ENCODE data around the gene GSTM3. TPM values are rescaled to one million over a fixed set of nuclear protein-coding genes. Genes with fewer than 3 reads are reported as not detected.

Gene GSTM3
- total and polyA plus RNA-seq, 10 of the 15 experiments (the other 5 are each of a cell fraction or from before 2014, with no cell fraction given), result not detected

DNA sequence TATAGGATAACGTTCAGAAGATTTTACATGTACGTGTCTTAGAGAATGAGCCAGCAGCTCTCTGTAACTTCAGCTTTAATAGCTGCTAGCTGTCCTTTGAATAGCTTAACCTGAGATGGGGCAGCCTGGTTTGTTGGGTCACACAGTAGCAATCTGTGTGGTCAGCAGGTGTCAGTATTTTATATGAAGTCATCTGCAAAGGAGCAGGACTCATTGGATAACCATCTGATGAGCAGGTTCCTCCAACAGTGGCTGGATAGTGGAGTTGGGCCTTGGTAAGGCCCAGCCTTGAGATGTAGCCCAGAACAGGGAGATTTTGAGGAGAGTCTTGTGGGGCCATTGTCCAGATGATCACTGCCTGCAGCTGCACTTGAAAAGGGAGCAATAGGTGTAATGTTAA, 22.3 kb downstream of the GSTM3 start:
- in situ Hi-C loops (cut with MboI), result no loop called here
- SMC1A ChIA-PET (ENCODE audit: uncharacterized antibody, unreplicated experiment), result no interaction called here
- DNase-seq (ENCODE audit: low read depth, low spot score) (no peak), FAIRE-seq (no peak), ATAC-seq (peak; percentile 28; the same call in 2 of the 3 replicates)
- CTCF ChIA-PET, result interaction anchor here (1.0 to 2.4 kb wide), 3 partner anchors 54 to 266 kb away, joined by 4 to 11 read pairs (median 5); partner anchors contain the start of gene AHCYL1
- intact Hi-C loops (cut with micrococcal nuclease; ENCODE audit: unreplicated experiment), result no loop called here
- Histone ChIP-seq H3K4me1 (ENCODE audit: control insufficient read depth, insufficient read depth, low read length) (peaks cover 11% of the 10 kb centered on the region), H3K9me3 (replicated peaks; ENCODE audit: control insufficient read depth, insufficient read depth, low read length) (no peaks in the 10 kb centered on the region; the same call in 2 of the 3 replicates), H3K4me3 (no peak overlapping the region), H3K27ac (ENCODE audit: control insufficient read depth, insufficient read depth) (no peak overlapping the region), H3K79me2 (ENCODE audit: control insufficient read depth, insufficient read depth, low read length) (no peaks in the 10 kb centered on the region), H3K9ac (ENCODE audit: control insufficient read depth, insufficient read depth, low read length) (no peak overlapping the region), H4K20me1 (ENCODE audit: control insufficient read depth, insufficient read depth) (no peaks in the 10 kb centered on the region), H3K4me2 (ENCODE audit: control insufficient read depth, insufficient read depth) (no peak overlapping the region), H2AFZ (ENCODE audit: control insufficient read depth, low read depth, low read length) (no peak overlapping the region), H3K27me3 (replicated peaks in 1 of 2; ENCODE audit: control insufficient read depth in 2 of 2, insufficient read depth in 2 of 2, low read length in 1 of 2) (no peaks in the 10 kb centered on the region), H3K36me3 (ENCODE audit: control insufficient read depth in 2 of 2, insufficient read depth in 2 of 2, low read length in 1 of 2) (no peaks in the 10 kb centered on the region)
- no TSS peak for BruUV-seq (replicated peaks)
- TF ChIP-seq GABPA (IDR thresholded peaks at IDR 0.05; ENCODE audit: low read depth) (no peak), CHD2 (IDR thresholded peaks at IDR 0.05; ENCODE audit: borderline replicate concordance, low read depth, low read length) (no peak), ASH2L (IDR thresholded peaks at IDR 0.05; ENCODE audit: borderline replicate concordance, low read depth) (no peak), IKZF1 (conservative IDR thresholded peaks at IDR 0.05) (no peak), TCF3 (IDR thresholded peaks at IDR 0.05; ENCODE audit: borderline replicate concordance, insufficient read depth, low read depth, low read length) (no peak), ZSCAN29 (IDR thresholded peaks at IDR 0.05) (no peak), STAT1 (conservative IDR thresholded peaks at IDR 0.05) (no peak), BHLHE40 (IDR thresholded peaks at IDR 0.05; ENCODE audit: borderline replicate concordance in 1 of 2, low read depth in 2 of 2, low read length in 1 of 2) (no peak)
- TF ChIP-seq, protein P1, sequence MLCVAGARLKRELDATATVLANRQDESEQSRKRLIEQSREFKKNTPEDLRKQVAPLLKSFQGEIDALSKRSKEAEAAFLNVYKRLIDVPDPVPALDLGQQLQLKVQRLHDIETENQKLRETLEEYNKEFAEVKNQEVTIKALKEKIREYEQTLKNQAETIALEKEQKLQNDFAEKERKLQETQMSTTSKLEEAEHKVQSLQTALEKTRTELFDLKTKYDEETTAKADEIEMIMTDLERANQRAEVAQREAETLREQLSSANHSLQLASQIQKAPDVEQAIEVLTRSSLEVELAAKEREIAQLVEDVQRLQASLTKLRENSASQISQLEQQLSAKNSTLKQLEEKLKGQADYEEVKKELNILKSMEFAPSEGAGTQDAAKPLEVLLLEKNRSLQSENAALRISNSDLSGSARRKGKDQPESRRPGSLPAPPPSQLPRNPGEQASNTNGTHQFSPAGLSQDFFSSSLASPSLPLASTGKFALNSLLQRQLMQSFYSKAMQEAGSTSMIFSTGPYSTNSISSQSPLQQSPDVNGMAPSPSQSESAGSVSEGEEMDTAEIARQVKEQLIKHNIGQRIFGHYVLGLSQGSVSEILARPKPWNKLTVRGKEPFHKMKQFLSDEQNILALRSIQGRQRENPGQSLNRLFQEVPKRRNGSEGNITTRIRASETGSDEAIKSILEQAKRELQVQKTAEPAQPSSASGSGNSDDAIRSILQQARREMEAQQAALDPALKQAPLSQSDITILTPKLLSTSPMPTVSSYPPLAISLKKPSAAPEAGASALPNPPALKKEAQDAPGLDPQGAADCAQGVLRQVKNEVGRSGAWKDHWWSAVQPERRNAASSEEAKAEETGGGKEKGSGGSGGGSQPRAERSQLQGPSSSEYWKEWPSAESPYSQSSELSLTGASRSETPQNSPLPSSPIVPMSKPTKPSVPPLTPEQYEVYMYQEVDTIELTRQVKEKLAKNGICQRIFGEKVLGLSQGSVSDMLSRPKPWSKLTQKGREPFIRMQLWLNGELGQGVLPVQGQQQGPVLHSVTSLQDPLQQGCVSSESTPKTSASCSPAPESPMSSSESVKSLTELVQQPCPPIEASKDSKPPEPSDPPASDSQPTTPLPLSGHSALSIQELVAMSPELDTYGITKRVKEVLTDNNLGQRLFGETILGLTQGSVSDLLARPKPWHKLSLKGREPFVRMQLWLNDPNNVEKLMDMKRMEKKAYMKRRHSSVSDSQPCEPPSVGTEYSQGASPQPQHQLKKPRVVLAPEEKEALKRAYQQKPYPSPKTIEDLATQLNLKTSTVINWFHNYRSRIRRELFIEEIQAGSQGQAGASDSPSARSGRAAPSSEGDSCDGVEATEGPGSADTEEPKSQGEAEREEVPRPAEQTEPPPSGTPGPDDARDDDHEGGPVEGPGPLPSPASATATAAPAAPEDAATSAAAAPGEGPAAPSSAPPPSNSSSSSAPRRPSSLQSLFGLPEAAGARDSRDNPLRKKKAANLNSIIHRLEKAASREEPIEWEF (IDR thresholded peaks at IDR 0.05; ENCODE audit: insufficient replicate concordance, low read depth, low read length), result no peak
- TF ChIP-seq, protein P2, sequence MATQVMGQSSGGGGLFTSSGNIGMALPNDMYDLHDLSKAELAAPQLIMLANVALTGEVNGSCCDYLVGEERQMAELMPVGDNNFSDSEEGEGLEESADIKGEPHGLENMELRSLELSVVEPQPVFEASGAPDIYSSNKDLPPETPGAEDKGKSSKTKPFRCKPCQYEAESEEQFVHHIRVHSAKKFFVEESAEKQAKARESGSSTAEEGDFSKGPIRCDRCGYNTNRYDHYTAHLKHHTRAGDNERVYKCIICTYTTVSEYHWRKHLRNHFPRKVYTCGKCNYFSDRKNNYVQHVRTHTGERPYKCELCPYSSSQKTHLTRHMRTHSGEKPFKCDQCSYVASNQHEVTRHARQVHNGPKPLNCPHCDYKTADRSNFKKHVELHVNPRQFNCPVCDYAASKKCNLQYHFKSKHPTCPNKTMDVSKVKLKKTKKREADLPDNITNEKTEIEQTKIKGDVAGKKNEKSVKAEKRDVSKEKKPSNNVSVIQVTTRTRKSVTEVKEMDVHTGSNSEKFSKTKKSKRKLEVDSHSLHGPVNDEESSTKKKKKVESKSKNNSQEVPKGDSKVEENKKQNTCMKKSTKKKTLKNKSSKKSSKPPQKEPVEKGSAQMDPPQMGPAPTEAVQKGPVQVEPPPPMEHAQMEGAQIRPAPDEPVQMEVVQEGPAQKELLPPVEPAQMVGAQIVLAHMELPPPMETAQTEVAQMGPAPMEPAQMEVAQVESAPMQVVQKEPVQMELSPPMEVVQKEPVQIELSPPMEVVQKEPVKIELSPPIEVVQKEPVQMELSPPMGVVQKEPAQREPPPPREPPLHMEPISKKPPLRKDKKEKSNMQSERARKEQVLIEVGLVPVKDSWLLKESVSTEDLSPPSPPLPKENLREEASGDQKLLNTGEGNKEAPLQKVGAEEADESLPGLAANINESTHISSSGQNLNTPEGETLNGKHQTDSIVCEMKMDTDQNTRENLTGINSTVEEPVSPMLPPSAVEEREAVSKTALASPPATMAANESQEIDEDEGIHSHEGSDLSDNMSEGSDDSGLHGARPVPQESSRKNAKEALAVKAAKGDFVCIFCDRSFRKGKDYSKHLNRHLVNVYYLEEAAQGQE (IDR thresholded peaks at IDR 0.05; ENCODE audit: low read depth, low read length), result no peak
- RAD21 ChIA-PET (ENCODE audit: unreplicated experiment), result interaction anchor here (0.9 kb wide), 1 partner anchor 266 kb away, joined by 4 read pairs; the partner anchor contains the start of gene AHCYL1
- 50% methylated on average over 2 of the region's 2 CpGs for WGBS (ENCODE audit: insufficient coverage, insufficient replicate concordance, low lambda C conversion rate, missing lambda C conversion rate)
- POLR2A ChIA-PET, result no interaction called here

Measured in GM12878 (cell line).